H1 (cell line): ENCODE data around the gene LSM2. TPM values are rescaled to one million over a fixed set of nuclear protein-coding genes. Genes with fewer than 3 reads are reported as not detected.

Experiments used
- CTCF ChIA-PET: fragments of 300-600 bp; sonication (Branson Sonifier 250); formaldehyde crosslinking; loops from one replicate; lab custom pipeline; 2021; ENCODE audit not compliant: partially characterized antibody; lab: Charles Lee
- POLR2A ChIA-PET: fragments of 300-600 bp; sonication (Branson Sonifier 250); formaldehyde crosslinking; loops from one replicate; lab custom pipeline; 2021; ENCODE audit warnings: inconsistent platforms; ENCODE audit not compliant: partially characterized antibody; lab: Charles Lee
- DNase-seq, 2 experiments: peaks; one replicate each; pipeline versions ENCODE4 v3.0.0 to v3.0.0-alpha.2; 2010 to 2022; ENCODE audit warnings: low spot score in 2 of 2, low read depth in 1 of 2, mixed read lengths in 1 of 2
- FAIRE-seq: peaks from 2 replicates; lab custom pipeline; 2011; peaks lifted over from hg19 to GRCh38; lab: Jason Lieb, UNC
- H2AFZ ChIP-seq: 2 replicates; pipeline ENCODE4 v1.8.1; 2012; ENCODE audit warnings: low read length, inconsistent platforms
- H2AK5ac ChIP-seq: 2 replicates; pipeline ENCODE4 v1.6.1; 2013; ENCODE audit warnings: low read depth, low read length
- H2BK120ac ChIP-seq: replicated peaks from 2 replicates; pipeline ENCODE3; 2013; ENCODE audit warnings: low read depth, low read length, inconsistent platforms
- H2BK12ac ChIP-seq: 2 replicates; pipeline ENCODE4 v1.6.1; 2013; ENCODE audit warnings: low read depth, low read length
- H2BK15ac ChIP-seq: 2 replicates; pipeline ENCODE4 v1.6.1; 2013; ENCODE audit warnings: low read length
- H2BK20ac ChIP-seq: 2 replicates; pipeline ENCODE4 v1.6.1; 2013; ENCODE audit warnings: low read length
- H2BK5ac ChIP-seq: 2 replicates; pipeline ENCODE4 v1.6.1; 2013; ENCODE audit warnings: low read depth, low read length
- H3K14ac ChIP-seq: 2 replicates; pipeline ENCODE4 v1.6.1; 2013; ENCODE audit warnings: inconsistent platforms; ENCODE audit not compliant: insufficient read length
- H3K18ac ChIP-seq: 2 replicates; pipeline ENCODE4 v1.6.1; 2013; ENCODE audit warnings: low read length; ENCODE audit errors: extremely low read depth
- H3K23ac ChIP-seq: 2 replicates; pipeline ENCODE4 v1.6.1; 2013; ENCODE audit warnings: inconsistent platforms; ENCODE audit not compliant: insufficient read length
- H3K23me2 ChIP-seq: 2 replicates; pipeline ENCODE4 v1.6.1; 2013; ENCODE audit warnings: low read depth, low read length
- H3K27ac ChIP-seq: 2 replicates; pipeline ENCODE4 v1.6.1; 2011; ENCODE audit warnings: low read depth, low read length, inconsistent platforms
- H3K27me3 ChIP-seq, 4 experiments: replicated peaks in 1 of 4; 1 replicate in 1 of 4; 2 replicates in 3 of 4; pipeline versions ENCODE4 v1.6.1 to v1.8.1; 2011 to 2013; ENCODE audit warnings: low read length in 3 of 4, mild to moderate bottlenecking in 3 of 4, inconsistent platforms in 2 of 4, mixed read lengths in 2 of 4, moderate library complexity in 1 of 4; ENCODE audit not compliant: control insufficient read depth in 3 of 4, insufficient read depth in 3 of 4; ENCODE audit errors: extremely low read depth in 1 of 4
- H3K36me3 ChIP-seq, 4 experiments: 2 replicates each; pipeline versions ENCODE4 v1.6.1 to v1.8.1; 2011 to 2013; ENCODE audit warnings: mild to moderate bottlenecking in 4 of 4, low read length in 3 of 4, moderate library complexity in 2 of 4, control low read depth in 1 of 4, inconsistent platforms in 1 of 4; ENCODE audit not compliant: insufficient read depth in 4 of 4, control insufficient read depth in 2 of 4
- H3K4ac ChIP-seq: replicated peaks from 2 replicates; pipeline ENCODE3; 2013; ENCODE audit warnings: low read length, low read depth, mixed read lengths, inconsistent platforms; ENCODE audit not compliant: insufficient read length
- H3K4me1 ChIP-seq, 4 experiments: replicated peaks in 1 of 4; 1 replicate in 1 of 4; 2 replicates in 3 of 4; pipeline versions ENCODE4 v1.6.1 to v1.8.1; 2011 to 2013; ENCODE audit warnings: low read length in 3 of 4, inconsistent platforms in 2 of 4, mixed read lengths in 1 of 4; ENCODE audit not compliant: insufficient read depth in 4 of 4, control insufficient read depth in 3 of 4
- H3K4me2 ChIP-seq, 2 experiments: 2 replicates each; pipeline versions ENCODE4 v1.6.1 to v1.8.1; 2011 to 2013; ENCODE audit warnings: low read depth in 2 of 2, low read length in 2 of 2, control low read depth in 1 of 2, inconsistent platforms in 1 of 2, mild to moderate bottlenecking in 1 of 2; ENCODE audit not compliant: insufficient read depth in 1 of 2
- H3K4me3 ChIP-seq, 4 experiments: fragments of 200-600, 300-600 bp in 1 of 4; sonication (generic), shearing (Covaris generic), sonication (Bioruptor Twin) in 1 of 4; 2 replicates each; pipeline versions ENCODE4 v1.5.1 to v1.8.1; 2011 to 2016; ENCODE audit warnings: low read length in 4 of 4, low read depth in 3 of 4, control low read depth in 2 of 4, inconsistent platforms in 2 of 4, mild to moderate bottlenecking in 2 of 4, mixed read lengths in 1 of 4, moderate library complexity in 1 of 4; ENCODE audit not compliant: insufficient read depth in 2 of 4; ENCODE audit errors: extremely low read depth in 1 of 4
- H3K56ac ChIP-seq: replicated peaks from 2 replicates; pipeline ENCODE3; 2013; ENCODE audit warnings: low read depth, mild to moderate bottlenecking, mixed read lengths, low read length, inconsistent platforms; ENCODE audit not compliant: insufficient read length
- H3K79me1 ChIP-seq: 2 replicates; pipeline ENCODE4 v1.6.1; 2013; ENCODE audit warnings: low read depth, low read length, control low read depth
- H3K79me2 ChIP-seq, 2 experiments: 2 replicates each; pipeline versions ENCODE4 v1.6.1 to v1.8.1; 2012 to 2013; ENCODE audit warnings: low read length in 2 of 2, mild to moderate bottlenecking in 2 of 2, inconsistent platforms in 1 of 2; ENCODE audit not compliant: insufficient read depth in 2 of 2, control insufficient read depth in 1 of 2
- H3K9ac ChIP-seq, 4 experiments: replicated peaks in 1 of 4; 1 replicate in 1 of 4; 2 replicates in 3 of 4; pipeline versions ENCODE4 v1.6.1 to v1.8.1; 2011 to 2013; ENCODE audit warnings: low read depth in 3 of 4, low read length in 3 of 4, control low read depth in 2 of 4, mild to moderate bottlenecking in 2 of 4, moderate library complexity in 2 of 4, inconsistent platforms in 1 of 4; ENCODE audit errors: extremely low read depth in 1 of 4
- H3K9me3 ChIP-seq, 2 experiments: 2 replicates each; pipeline versions ENCODE4 v1.6.1 to v1.8.1; 2012 to 2013; ENCODE audit warnings: mild to moderate bottlenecking in 2 of 2, moderate library complexity in 2 of 2, control low read depth in 1 of 2, inconsistent platforms in 1 of 2, low read depth in 1 of 2, low read length in 1 of 2, mixed read lengths in 1 of 2; ENCODE audit not compliant: insufficient read depth in 2 of 2
- H4K20me1 ChIP-seq, 2 experiments: replicated peaks in 1 of 2; 2 replicates each; pipeline versions ENCODE3 to v1.8.1; 2011 to 2013; ENCODE audit warnings: inconsistent platforms in 2 of 2, low read length in 2 of 2, mild to moderate bottlenecking in 1 of 2; ENCODE audit not compliant: insufficient read depth in 2 of 2, control insufficient read depth in 1 of 2
- H4K5ac ChIP-seq: 2 replicates; pipeline ENCODE4 v1.6.1; 2013; ENCODE audit warnings: low read length, low read depth, mixed read lengths, inconsistent platforms; ENCODE audit not compliant: insufficient read length
- H4K8ac ChIP-seq: 2 replicates; pipeline ENCODE4 v1.8.0; 2013; ENCODE audit warnings: mild to moderate bottlenecking, moderate library complexity, low read length, inconsistent platforms; ENCODE audit not compliant: insufficient read depth; ENCODE audit errors: extremely low read depth
- H4K91ac ChIP-seq: replicated peaks from 2 replicates; pipeline ENCODE3; 2013; ENCODE audit warnings: low read length, mixed read lengths, inconsistent platforms; ENCODE audit not compliant: insufficient read length
- JUN ChIP-seq: IDR thresholded peaks from 2 replicates; pipeline ENCODE4 v1.6.1; 2011; ENCODE audit warnings: low read depth, mild to moderate bottlenecking, improper control_type of control experiment, low read length
- JUND ChIP-seq: IDR thresholded peaks from 2 replicates; pipeline ENCODE4 v1.6.1; 2011; ENCODE audit warnings: mild to moderate bottlenecking, improper control_type of control experiment, low read length
- KDM1A ChIP-seq: fragments of 200-600, 300-600 bp; sonication (generic); IDR thresholded peaks from 2 replicates; pipeline ENCODE4 v1.7.1; 2016; ENCODE audit warnings: mild to moderate bottlenecking, low read length, borderline replicate concordance
- MAFK ChIP-seq: IDR thresholded peaks from 2 replicates; pipeline ENCODE4 v1.6.1; 2012; ENCODE audit warnings: low read depth, mild to moderate bottlenecking, improper control_type of control experiment, low read length
- RBBP5 ChIP-seq: IDR thresholded peaks from 2 replicates; pipeline ENCODE4 v1.7.1; 2012; ENCODE audit warnings: low read depth, mild to moderate bottlenecking, inconsistent platforms, low read length, moderate library complexity, borderline replicate concordance
- SAP30 ChIP-seq: fragments of 300-600 bp; sonication (generic); IDR thresholded peaks from 2 replicates; pipeline ENCODE4 v1.7.1; 2012; ENCODE audit warnings: low read length, moderate library complexity, mild to moderate bottlenecking, inconsistent platforms; ENCODE audit not compliant: insufficient read depth, insufficient replicate concordance
- SRF ChIP-seq: IDR thresholded peaks from 2 replicates; pipeline ENCODE4 v1.6.1; 2011; ENCODE audit warnings: mild to moderate bottlenecking, low read depth, low read length, moderate library complexity
- TCF12 ChIP-seq: IDR thresholded peaks from 2 replicates; pipeline ENCODE4 v1.6.1; 2011; ENCODE audit warnings: low read depth, mild to moderate bottlenecking, low read length
- WGBS, 2 experiments: shearing (Covaris generic) in 1 of 2; methylation state at CpG; one replicate each; pipeline versions ENCODE4 v1.1.6 to v1.1.7; 2013 to 2015; ENCODE audit warnings: low lambda C conversion rate in 2 of 2, mixed read lengths in 2 of 2, inconsistent platforms in 1 of 2, low coverage in 1 of 2, missing lambda C conversion rate in 1 of 2; ENCODE audit not compliant: insufficient replicate concordance in 2 of 2, insufficient coverage in 1 of 2, insufficient read length in 1 of 2; ENCODE audit errors: extremely low coverage in 1 of 2, missing lambda C conversion rate in 1 of 2; 5-methylcytosine and 5-hydroxymethylcytosine counted together
- polyA plus RNA-seq, 7 experiments: library from polyadenylated mRNA; depleted of rRNA in 3 of 7; stranded (reverse) in 5 of 7; unstranded in 2 of 7; fragments of >200 nt in 5 of 7; fragments of 200-250 nt in 2 of 7; gene quantifications; 1 replicate in 5 of 7; 2 replicates in 1 of 7; 4 replicates in 1 of 7; pipeline versions ENCODE4 v1.2.1 to v1.2.3, GENCODE V29; 2011 to 2013; ENCODE audit warnings: missing spikeins in 2 of 7, mixed read lengths in 2 of 7
- total RNA-seq: library from RNA; stranded (reverse); fragmentation: NEBNext Ultra II Directional; extraction: Animal tissue kit (Norgen Biotek cat#: 25700); gene quantifications from 2 replicates; pipeline ENCODE4 v1.2.1, GENCODE V29; 2021

The LSM2 gene
- total and polyA plus RNA-seq, 2 of the 8 experiments (the other 6 are each of a cell fraction or from before 2014, with no cell fraction given) = 127 to 168 TPM

DNA sequence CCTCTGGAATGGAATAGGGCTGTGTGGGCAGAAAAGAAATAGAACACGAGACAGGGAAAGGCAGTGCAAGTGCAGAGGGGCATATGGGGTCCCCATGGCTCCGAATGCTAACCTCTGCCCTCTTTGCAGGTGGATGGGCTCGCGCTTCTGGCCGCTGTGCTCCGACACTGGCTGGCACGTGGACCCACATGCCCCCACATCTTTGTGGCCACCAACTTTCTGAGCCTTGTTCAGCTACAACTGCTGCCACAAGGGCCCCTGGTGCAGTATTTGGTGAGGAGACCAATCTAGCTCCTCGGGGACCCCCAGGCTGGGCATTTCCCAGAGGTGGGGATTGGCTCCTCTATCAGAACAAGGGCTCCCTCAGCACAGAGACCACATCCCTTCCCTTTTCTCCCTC, 45.4 kb downstream of the LSM2 start:
- Histone ChIP-seq H2AFZ (no peak overlapping the region), H2BK120ac (no peak overlapping the region), H3K9me3 (no peaks in the 10 kb centered on the region), H3K4me3 (no peak overlapping the region), H3K4me1 (peaks cover 0 to 6% (median under 1%) of the 10 kb centered on the region in 4 experiments; a peak in 3 of 7 replicates), H2BK15ac (no peak overlapping the region), H3K18ac (no peak overlapping the region), H2AK5ac (no peak overlapping the region), H3K23me2 (no peaks in the 10 kb centered on the region; the same call in 1 of the 2 replicates), H4K91ac (no peak overlapping the region), H3K27ac (no peak overlapping the region), H4K8ac (no peak overlapping the region), H3K79me1 (no peaks in the 10 kb centered on the region), H3K79me2 (no peaks in the 10 kb centered on the region), H3K27me3 (no peaks in the 10 kb centered on the region), H4K20me1 (no peaks in the 10 kb centered on the region), H3K4ac (no peak overlapping the region), H4K5ac (no peak overlapping the region)
- POLR2A ChIA-PET = interaction anchor here (0.9 to 6.3 kb wide), 7 partner anchors 9 to 81 kb away, joined by 3 to 38 read pairs (median 6); partner anchors contain the start of genes LY6G5C and MSH5
- TF ChIP-seq RBBP5 (no peak), KDM1A (no peak), MAFK (no peak), SAP30 (no peak), JUN (no peak), JUND (no peak), SRF (no peak), TCF12 (no peak)
- TF ChIP-seq, all 59 proteins: peak for 0
- no peak overlapping the region for H3K9ac ChIP-seq
- no peak overlapping the region for H2BK20ac ChIP-seq
- DNase-seq (no peak), FAIRE-seq (no peak)
- H3K14ac ChIP-seq = no peak overlapping the region
- H2BK12ac ChIP-seq = no peak overlapping the region
- no peak overlapping the region for H3K4me2 ChIP-seq
- 91% methylated on average over 8 of the region's 8 CpGs; no CpG with 5 or more reads in 1 of the 2 experiments for WGBS, 2 experiments
- H2BK5ac ChIP-seq = no peak overlapping the region
- H3K23ac ChIP-seq = no peak overlapping the region
- H3K56ac ChIP-seq = no peak overlapping the region
- CTCF ChIA-PET = interaction anchor here (1.0 kb wide), 1 partner anchor 38 kb away, joined by 3 read pairs; the partner anchor contains the start of gene MPIG6B
- peaks cover 0 to 16% (median 1%) of the 10 kb centered on the region in 4 experiments; a peak in 3 of 8 replicates for H3K36me3 ChIP-seq
